ENCODE data around the gene ARHGAP26.

DNA sequence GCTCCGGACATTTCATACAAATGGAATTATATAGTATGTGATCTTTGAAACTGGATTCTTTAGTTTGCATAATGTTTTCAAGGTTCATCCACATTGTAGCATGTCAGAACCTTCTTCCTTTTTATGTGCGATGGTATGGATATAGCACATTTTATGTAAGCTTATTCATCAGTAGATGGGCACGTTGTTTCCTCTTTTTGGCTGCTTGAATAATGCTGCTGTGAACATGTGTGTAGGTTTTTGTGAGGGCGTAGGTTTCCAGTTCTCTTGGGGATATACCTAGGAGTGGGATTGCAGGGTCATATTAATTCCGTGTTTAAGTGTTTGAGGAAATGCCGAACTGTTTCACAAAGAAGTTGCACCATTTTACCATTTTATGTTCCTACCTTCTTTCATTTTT lies 445.5 kb downstream of the ARHGAP26 start:
- TF ChIP-seq YY1 (IDR thresholded peaks at IDR 0.05; ENCODE audit: extremely low read depth, insufficient replicate concordance, low read depth, low read length) (no peak), CTCF (IDR thresholded peaks at IDR 0.05 in 2 of 3, conservative IDR thresholded peaks at IDR 0.05 in 1 of 3; ENCODE audit: borderline replicate concordance in 1 of 3, insufficient read depth in 1 of 3, low read depth in 2 of 3, low read length in 2 of 3) (no peak), RAD21 (IDR thresholded peaks at IDR 0.05; ENCODE audit: low read depth) (no peak), EZH2phosphoT487 (IDR thresholded peaks at IDR 0.05; ENCODE audit: borderline replicate concordance) (no peak), POLR2A (IDR thresholded peaks at IDR 0.05; ENCODE audit: borderline replicate concordance, extremely low read depth, insufficient read depth, insufficient read length) (no peak), CBX3 (IDR thresholded peaks at IDR 0.05; ENCODE audit: low read depth) (no peak), POLR2AphosphoS5 (IDR thresholded peaks at IDR 0.05; ENCODE audit: low read depth, low read length) (no peak), ZFX (IDR thresholded peaks at IDR 0.05) (no peak)
- TF ChIP-seq, protein P1, sequence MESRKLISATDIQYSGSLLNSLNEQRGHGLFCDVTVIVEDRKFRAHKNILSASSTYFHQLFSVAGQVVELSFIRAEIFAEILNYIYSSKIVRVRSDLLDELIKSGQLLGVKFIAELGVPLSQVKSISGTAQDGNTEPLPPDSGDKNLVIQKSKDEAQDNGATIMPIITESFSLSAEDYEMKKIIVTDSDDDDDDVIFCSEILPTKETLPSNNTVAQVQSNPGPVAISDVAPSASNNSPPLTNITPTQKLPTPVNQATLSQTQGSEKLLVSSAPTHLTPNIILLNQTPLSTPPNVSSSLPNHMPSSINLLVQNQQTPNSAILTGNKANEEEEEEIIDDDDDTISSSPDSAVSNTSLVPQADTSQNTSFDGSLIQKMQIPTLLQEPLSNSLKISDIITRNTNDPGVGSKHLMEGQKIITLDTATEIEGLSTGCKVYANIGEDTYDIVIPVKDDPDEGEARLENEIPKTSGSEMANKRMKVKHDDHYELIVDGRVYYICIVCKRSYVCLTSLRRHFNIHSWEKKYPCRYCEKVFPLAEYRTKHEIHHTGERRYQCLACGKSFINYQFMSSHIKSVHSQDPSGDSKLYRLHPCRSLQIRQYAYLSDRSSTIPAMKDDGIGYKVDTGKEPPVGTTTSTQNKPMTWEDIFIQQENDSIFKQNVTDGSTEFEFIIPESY (IDR thresholded peaks at IDR 0.05; ENCODE audit: extremely low read depth, insufficient replicate concordance, low read length) = no peak
